Measurements from ENCODE around the gene OAS2.
"Not testable (repeated sequence)": the region's sequence is repeated elsewhere in the genome, so short reads cannot be mapped to it uniquely, and the experiment has no call there.

DNA sequence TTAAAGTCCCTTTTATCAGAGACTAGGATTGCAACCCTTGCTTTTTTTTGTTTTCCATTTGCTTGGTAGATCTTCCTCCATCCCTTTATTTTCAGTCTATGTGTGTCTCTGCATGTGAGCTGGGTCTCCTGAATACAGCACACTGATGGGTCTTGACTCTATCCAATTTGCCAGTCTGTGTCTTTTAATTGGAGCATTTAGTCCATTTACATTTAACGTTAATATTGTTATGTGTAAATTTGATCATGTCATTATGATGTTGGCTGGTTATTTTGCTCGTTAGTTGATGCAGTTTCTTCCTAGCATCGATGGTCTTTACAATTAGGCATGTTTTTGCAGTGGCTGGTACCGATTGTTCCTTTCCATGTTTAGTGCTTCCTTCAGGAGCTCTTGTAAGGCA is 21.2 kb upstream of the OAS2 start:
- TF ChIP-seq, protein P1, sequence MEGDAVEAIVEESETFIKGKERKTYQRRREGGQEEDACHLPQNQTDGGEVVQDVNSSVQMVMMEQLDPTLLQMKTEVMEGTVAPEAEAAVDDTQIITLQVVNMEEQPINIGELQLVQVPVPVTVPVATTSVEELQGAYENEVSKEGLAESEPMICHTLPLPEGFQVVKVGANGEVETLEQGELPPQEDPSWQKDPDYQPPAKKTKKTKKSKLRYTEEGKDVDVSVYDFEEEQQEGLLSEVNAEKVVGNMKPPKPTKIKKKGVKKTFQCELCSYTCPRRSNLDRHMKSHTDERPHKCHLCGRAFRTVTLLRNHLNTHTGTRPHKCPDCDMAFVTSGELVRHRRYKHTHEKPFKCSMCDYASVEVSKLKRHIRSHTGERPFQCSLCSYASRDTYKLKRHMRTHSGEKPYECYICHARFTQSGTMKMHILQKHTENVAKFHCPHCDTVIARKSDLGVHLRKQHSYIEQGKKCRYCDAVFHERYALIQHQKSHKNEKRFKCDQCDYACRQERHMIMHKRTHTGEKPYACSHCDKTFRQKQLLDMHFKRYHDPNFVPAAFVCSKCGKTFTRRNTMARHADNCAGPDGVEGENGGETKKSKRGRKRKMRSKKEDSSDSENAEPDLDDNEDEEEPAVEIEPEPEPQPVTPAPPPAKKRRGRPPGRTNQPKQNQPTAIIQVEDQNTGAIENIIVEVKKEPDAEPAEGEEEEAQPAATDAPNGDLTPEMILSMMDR (IDR thresholded peaks at IDR 0.05; ENCODE audit: insufficient read depth, low read length, poor library complexity, severe bottlenecking) = not testable (repeated sequence)
- not testable (repeated sequence) for TF ChIP-seq EZH2phosphoT487 (conservative IDR thresholded peaks at IDR 0.05; ENCODE audit: low read length)

All from SU-DHL-6 (cell line).